BE2C (cell line): ENCODE results near the gene PXYLP1.

ENCODE experiments used
- DNase-seq: peaks from one replicate; pipeline ENCODE4 v3.0.0-alpha.2; 2020
- H3K27me3 ChIP-seq: fragments of 250-450 bp; sonication (Bioruptor Pico); 2 replicates; pipeline ENCODE4 v1.5.1; 2020; ENCODE audit warnings: mild to moderate bottlenecking
- H3K36me3 ChIP-seq: fragments of 250-450 bp; sonication (Bioruptor Pico); 2 replicates; pipeline ENCODE4 v1.5.1; 2020; ENCODE audit warnings: mild to moderate bottlenecking
- H3K4me1 ChIP-seq: fragments of 250-450 bp; sonication (Bioruptor Pico); 2 replicates; pipeline ENCODE4 v1.5.1; 2020
- H3K4me3 ChIP-seq: 2 replicates; pipeline ENCODE4 v1.5.1; 2011; ENCODE audit warnings: low read depth, low read length
- H3K9me3 ChIP-seq: fragments of 250-450 bp; sonication (Bioruptor Pico); 2 replicates; pipeline ENCODE4 v1.5.1; 2020
- TF ChIP-seq, protein P1 (sequence below): IDR thresholded peaks from 2 replicates; pipeline ENCODE4 v1.5.1; 2012; ENCODE audit warnings: mild to moderate bottlenecking, low read depth, low read length

PXYLP1 gene

DNA sequence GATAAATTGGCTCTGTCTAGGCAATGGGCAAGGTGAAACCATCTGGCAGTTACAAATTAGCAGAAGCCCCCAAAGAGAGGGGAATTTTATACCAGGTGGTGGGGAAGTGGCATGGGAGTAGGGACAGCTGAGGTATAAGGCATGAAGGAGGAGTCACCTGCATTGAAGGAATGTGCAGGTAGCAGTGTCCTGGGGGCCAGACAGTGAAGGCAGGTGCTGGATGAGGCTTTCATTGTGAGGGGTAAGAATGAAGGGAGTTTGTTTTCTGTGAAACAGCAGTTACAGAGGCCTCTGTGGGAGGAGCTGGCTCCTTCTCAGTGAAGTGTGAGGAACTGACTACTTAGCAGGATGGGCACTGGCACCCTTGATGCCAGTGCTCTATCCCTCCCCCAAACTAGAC lies 19.1 kb upstream of the PXYLP1 start:
- H3K36me3 ChIP-seq, result no peaks in the 10 kb centered on the region
- no peak overlapping the region for H3K4me3 ChIP-seq
- TF ChIP-seq, protein P1, sequence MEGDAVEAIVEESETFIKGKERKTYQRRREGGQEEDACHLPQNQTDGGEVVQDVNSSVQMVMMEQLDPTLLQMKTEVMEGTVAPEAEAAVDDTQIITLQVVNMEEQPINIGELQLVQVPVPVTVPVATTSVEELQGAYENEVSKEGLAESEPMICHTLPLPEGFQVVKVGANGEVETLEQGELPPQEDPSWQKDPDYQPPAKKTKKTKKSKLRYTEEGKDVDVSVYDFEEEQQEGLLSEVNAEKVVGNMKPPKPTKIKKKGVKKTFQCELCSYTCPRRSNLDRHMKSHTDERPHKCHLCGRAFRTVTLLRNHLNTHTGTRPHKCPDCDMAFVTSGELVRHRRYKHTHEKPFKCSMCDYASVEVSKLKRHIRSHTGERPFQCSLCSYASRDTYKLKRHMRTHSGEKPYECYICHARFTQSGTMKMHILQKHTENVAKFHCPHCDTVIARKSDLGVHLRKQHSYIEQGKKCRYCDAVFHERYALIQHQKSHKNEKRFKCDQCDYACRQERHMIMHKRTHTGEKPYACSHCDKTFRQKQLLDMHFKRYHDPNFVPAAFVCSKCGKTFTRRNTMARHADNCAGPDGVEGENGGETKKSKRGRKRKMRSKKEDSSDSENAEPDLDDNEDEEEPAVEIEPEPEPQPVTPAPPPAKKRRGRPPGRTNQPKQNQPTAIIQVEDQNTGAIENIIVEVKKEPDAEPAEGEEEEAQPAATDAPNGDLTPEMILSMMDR, result no peak
- no peaks in the 10 kb centered on the region for H3K27me3 ChIP-seq
- no peak for DNase-seq
- no peaks in the 10 kb centered on the region for H3K4me1 ChIP-seq
- no peaks in the 10 kb centered on the region; the same call in 1 of the 2 replicates for H3K9me3 ChIP-seq

DNA sequence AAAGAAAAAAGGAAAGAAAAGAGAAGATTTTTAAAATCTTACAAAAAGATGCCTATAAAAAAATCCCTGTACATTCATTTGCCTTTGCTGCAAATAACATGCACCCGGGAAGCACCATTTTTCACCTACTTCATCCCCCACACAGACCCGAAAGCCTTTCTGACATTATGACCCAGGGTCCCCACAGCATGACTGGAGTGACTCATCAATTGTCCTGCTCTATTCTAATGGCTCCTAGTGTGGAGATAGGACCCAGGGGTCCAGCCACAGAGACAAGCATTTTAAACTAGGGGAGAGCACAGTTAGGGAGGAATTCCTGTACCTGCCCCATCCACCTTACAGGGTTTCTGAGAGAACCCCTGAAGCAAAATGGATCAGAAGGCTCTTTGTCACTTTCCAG lies 14.7 kb upstream of the PXYLP1 start:
- no peak overlapping the region for H3K4me3 ChIP-seq
- no peak for DNase-seq
- H3K27me3 ChIP-seq, result no peaks in the 10 kb centered on the region
- no peaks in the 10 kb centered on the region; the same call in 1 of the 2 replicates for H3K9me3 ChIP-seq
- H3K36me3 ChIP-seq, result no peaks in the 10 kb centered on the region
- TF ChIP-seq, protein P1, result no peak
- no peaks in the 10 kb centered on the region for H3K4me1 ChIP-seq

DNA sequence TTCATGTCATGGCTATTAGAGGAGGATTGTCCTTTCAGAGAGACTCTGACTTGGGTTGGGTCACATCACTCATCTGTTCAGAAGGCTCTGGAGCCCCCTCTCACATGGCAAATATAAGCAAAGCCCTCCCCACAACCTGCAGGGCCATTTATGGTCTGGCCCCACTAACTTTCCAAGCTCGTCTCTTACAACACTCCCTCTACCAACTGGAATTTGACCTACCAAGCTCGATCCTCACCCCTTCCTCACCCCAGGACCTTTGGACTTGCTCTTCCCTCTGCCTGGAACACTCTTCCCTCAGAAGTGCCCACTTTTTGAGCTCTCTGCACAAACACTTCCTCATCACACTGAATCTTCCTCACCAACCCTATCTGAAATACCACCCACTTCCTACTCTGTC lies 14.2 kb upstream of the PXYLP1 start:
- H3K4me3 ChIP-seq, result no peak overlapping the region
- H3K36me3 ChIP-seq, result no peaks in the 10 kb centered on the region
- TF ChIP-seq, protein P1, result no peak
- H3K9me3 ChIP-seq, result no peaks in the 10 kb centered on the region; the same call in 1 of the 2 replicates
- no peaks in the 10 kb centered on the region for H3K4me1 ChIP-seq
- H3K27me3 ChIP-seq, result no peaks in the 10 kb centered on the region
- DNase-seq, result no peak

DNA sequence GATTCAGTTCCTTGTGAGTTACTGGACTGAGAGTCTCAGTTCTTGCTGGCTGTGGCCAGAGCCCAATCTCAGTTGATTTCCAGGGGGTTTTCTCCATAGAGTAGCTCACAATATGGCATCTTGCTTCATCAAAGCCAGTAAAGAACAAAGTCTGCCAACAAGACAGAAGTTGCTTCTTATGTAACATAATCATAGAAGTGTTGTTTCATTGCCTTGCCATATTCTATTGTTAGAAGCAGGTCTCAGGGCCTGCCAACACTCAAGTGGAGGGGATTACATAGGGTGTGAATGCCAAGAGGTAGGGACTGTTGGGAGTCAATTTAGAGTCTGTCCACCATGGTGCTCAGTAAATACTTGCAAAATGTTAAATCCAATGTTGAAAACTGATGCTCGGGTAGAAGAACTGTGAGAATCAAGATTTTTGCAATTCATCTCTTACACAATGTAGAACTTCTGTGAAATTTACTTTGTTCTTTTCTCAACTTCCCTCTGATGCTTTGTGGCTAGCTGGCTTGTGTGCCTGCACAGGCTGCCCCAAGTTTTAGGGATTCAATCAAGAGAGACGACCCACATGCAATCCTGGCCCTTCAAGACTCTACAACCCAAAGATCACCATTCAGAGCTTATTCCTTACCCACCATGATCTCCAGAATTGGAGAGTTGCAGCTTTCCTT lies 13.3 kb upstream of the PXYLP1 start:
- Histone ChIP-seq H3K4me1 (no peaks in the 10 kb centered on the region), H3K4me3 (no peak overlapping the region), H3K27me3 (no peaks in the 10 kb centered on the region), H3K9me3 (no peaks in the 10 kb centered on the region; the same call in 1 of the 2 replicates), H3K36me3 (no peaks in the 10 kb centered on the region)
- TF ChIP-seq, protein P1, result no peak
- DNase-seq, result no peak

DNA sequence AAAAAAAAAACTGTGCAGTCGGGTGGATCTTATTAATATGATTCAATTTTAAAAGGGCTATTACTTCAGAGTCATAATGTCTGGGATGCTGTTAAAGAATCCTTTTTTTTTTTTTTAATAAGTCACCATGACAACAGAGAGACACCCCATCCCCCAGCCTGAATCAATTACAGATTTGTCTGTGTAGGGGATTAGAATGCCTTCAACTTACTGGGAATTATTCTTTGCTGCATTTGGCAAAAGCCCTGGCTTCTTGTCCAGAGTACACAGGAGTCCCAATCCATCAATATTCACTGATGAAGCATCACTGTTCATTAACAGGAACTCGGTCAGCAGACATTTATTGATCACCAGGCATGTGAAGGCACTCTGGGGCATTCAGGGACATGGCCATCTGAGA lies 12.7 kb upstream of the PXYLP1 start:
- Histone ChIP-seq H3K4me1 (no peaks in the 10 kb centered on the region), H3K9me3 (no peaks in the 10 kb centered on the region; the same call in 1 of the 2 replicates), H3K27me3 (no peaks in the 10 kb centered on the region), H3K36me3 (no peaks in the 10 kb centered on the region), H3K4me3 (no peak overlapping the region)
- TF ChIP-seq, protein P1, result no peak
- no peak for DNase-seq

DNA sequence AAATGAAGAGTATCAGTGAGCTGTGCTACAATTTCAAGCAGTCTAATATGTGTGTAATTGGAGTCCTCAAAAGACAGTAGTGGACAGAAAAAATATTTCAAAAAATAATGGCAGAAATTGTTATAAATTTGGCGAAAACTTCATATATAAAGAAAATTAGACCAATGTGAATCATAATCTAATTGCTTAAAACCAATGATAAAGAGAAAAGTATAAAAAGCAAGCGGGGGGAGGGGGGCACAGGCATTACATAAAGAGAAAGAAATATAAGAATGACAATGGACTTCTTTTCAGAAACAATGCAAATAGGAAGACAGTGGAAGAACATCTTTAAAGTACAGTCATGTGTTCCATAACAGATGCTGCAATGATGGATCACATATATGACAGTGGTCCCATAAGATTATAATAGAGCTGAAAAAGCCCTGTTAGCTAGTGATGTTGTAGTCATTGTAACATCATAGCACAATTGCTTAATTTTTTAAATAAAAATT lies 7.9 kb upstream of the PXYLP1 start:
- TF ChIP-seq, protein P1, result no peak
- DNase-seq, result no peak
- Histone ChIP-seq H3K4me3 (no peak overlapping the region), H3K9me3 (no peaks in the 10 kb centered on the region; the same call in 1 of the 2 replicates), H3K36me3 (no peaks in the 10 kb centered on the region), H3K27me3 (no peaks in the 10 kb centered on the region), H3K4me1 (peaks cover 19% of the 10 kb centered on the region)
